Left lung (tissue), 10 donors: ENCODE data around the gene PKIG. TPM values are rescaled to one million over a fixed set of nuclear protein-coding genes. Genes with fewer than 3 reads are reported as not detected.

Source experiments
- ATAC-seq: fragments of 200-7000 bp; cut with Tn5 transposase; one replicate; pipeline ENCODE4 v1.9.1; 2020; ENCODE audit warnings: moderate library complexity
- DNase-seq, 4 donors: peaks; one replicate each; pipeline ENCODE4 v3.0.0-alpha.2; 2013 to 2020
- H3K27ac ChIP-seq, 2 donors: fragments of 200-600 bp; sonication (generic) in 1 of 2; one replicate each; pipeline versions ENCODE4 v1.5.0 to v1.8.0; 2020 to 2021
- H3K27me3 ChIP-seq, 2 donors: fragments of 200-600 bp; sonication (generic) in 1 of 2; one replicate each; pipeline versions ENCODE4 v1.5.0 to v1.8.0; 2020 to 2021
- H3K36me3 ChIP-seq, 2 donors: fragments of 200-600 bp; sonication (generic) in 1 of 2; one replicate each; pipeline versions ENCODE4 v1.5.0 to v1.8.0; 2020 to 2021
- H3K4me1 ChIP-seq, 2 donors: fragments of 200-600 bp; one replicate each; pipeline ENCODE4 v1.8.0; 2021
- H3K4me3 ChIP-seq, 2 donors: fragments of 200-600 bp; sonication (generic) in 1 of 2; one replicate each; pipeline versions ENCODE4 v1.5.0 to v1.8.0; 2020 to 2021; ENCODE audit warnings: mild to moderate bottlenecking in 1 of 2
- H3K9me3 ChIP-seq, 2 donors: fragments of 200-600 bp; sonication (generic) in 1 of 2; one replicate each; pipeline versions ENCODE4 v1.5.0 to v1.8.0; 2020 to 2021
- intact Hi-C, 2 donors: fragments of 100-400 bp; cut with DNase I; formaldehyde crosslinking; loops; one replicate each; pipeline versions ENCODE4 v1.11.2 to v1.14.2; 2022
- polyA plus RNA-seq, 6 donors: library from polyadenylated mRNA; unstranded; fragments of 120-200 nt; gene quantifications; one replicate each; pipeline ENCODE4 v1.2.1, GENCODE V29; 2013; ENCODE audit not compliant: insufficient read length in 6 of 6
- total RNA-seq, 2 donors: library from RNA; stranded (reverse); fragmentation: NEBNext Ultra II Directional; extraction: Animal tissue kit (Norgen Biotek cat#: 25700); gene quantifications; one replicate each; pipeline ENCODE4 v1.2.1, GENCODE V29; 2021
- TF ChIP-seq, protein P1 (sequence below), 2 donors: fragments of 200-600 bp; sonication (generic) in 1 of 2; IDR thresholded peaks; one replicate each; pipeline versions ENCODE4 v1.5.0 to v1.8.0; 2021; ENCODE audit warnings: antibody characterized with exemption in 2 of 2
- donor health status: DM: no; HTN: yes; CAD: no.
- donor health status: DM: no; HTN: no; CAD: no.

Gene PKIG
- total and polyA plus RNA-seq, 8 donors, result 40.1 to 67.7 (median 55.2) TPM

- no peaks in the 10 kb centered on the region for H3K27me3 ChIP-seq
These were observed 58.1 kb downstream of the PKIG start for GRCh38 chr20:44640522-44640921.

GRCh38 chr20:44641325-44641724 lies 58.9 kb downstream of the PKIG start:
- intact Hi-C loops, result no loop called here
- Histone ChIP-seq H3K27ac (no peak overlapping the region), H3K9me3 (no peaks in the 10 kb centered on the region), H3K4me3 (no peak overlapping the region), H3K27me3 (no peaks in the 10 kb centered on the region), H3K36me3 (no peaks in the 10 kb centered on the region), H3K4me1 (peaks cover 30 to 47% of the 10 kb centered on the region in 2 donors)
- DNase-seq (peak in 1 of 4 donors; percentile 34), ATAC-seq (no peak)
- TF ChIP-seq, protein P1, sequence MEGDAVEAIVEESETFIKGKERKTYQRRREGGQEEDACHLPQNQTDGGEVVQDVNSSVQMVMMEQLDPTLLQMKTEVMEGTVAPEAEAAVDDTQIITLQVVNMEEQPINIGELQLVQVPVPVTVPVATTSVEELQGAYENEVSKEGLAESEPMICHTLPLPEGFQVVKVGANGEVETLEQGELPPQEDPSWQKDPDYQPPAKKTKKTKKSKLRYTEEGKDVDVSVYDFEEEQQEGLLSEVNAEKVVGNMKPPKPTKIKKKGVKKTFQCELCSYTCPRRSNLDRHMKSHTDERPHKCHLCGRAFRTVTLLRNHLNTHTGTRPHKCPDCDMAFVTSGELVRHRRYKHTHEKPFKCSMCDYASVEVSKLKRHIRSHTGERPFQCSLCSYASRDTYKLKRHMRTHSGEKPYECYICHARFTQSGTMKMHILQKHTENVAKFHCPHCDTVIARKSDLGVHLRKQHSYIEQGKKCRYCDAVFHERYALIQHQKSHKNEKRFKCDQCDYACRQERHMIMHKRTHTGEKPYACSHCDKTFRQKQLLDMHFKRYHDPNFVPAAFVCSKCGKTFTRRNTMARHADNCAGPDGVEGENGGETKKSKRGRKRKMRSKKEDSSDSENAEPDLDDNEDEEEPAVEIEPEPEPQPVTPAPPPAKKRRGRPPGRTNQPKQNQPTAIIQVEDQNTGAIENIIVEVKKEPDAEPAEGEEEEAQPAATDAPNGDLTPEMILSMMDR (IDR thresholded peaks at IDR 0.05), result no peak

More at GRCh38 chr20:44640522-44640921, 58.1 kb downstream of the PKIG start:
- H3K36me3 ChIP-seq, result peaks cover 0 to 7% of the 10 kb centered on the region in 2 donors
- peaks cover 29 to 39% of the 10 kb centered on the region in 2 donors for H3K4me1 ChIP-seq
- DNase-seq, result no peak
- TF ChIP-seq, protein P1 (IDR thresholded peaks at IDR 0.05), result no peak
- intact Hi-C loops, result no loop called here
- no peak overlapping the region for H3K4me3 ChIP-seq
- no peaks in the 10 kb centered on the region for H3K9me3 ChIP-seq
- ATAC-seq, result no peak
- H3K27ac ChIP-seq, result no peak overlapping the region

GRCh38 chr20:44642203-44643153 lies 60.1 kb downstream of the PKIG start:
- DNase-seq (peak in 3 of 4 donors; percentile 62 to 78 (median 75)), ATAC-seq (peak; percentile 83)
- no peaks in the 10 kb centered on the region for H3K27me3 ChIP-seq
- H3K4me1 ChIP-seq, result peaks cover 33 to 58% of the 10 kb centered on the region in 2 donors
- H3K9me3 ChIP-seq, result no peaks in the 10 kb centered on the region
- intact Hi-C loops, result no loop called here
- TF ChIP-seq, protein P1 (IDR thresholded peaks at IDR 0.05), result no peak
- no peak overlapping the region for H3K4me3 ChIP-seq
- peak overlapping the region; percentile 73 to 80 for H3K27ac ChIP-seq
- no peaks in the 10 kb centered on the region for H3K36me3 ChIP-seq

- no peaks in the 10 kb centered on the region for H3K36me3 ChIP-seq
- TF ChIP-seq, protein P1 (IDR thresholded peaks at IDR 0.05), result no peak
- DNase-seq (no peak), ATAC-seq (no peak)
- no peaks in the 10 kb centered on the region for H3K9me3 ChIP-seq
- intact Hi-C loops, result no loop called here
- H3K27ac ChIP-seq, result peak overlapping the region; percentile 73 to 80
- H3K27me3 ChIP-seq, result no peaks in the 10 kb centered on the region
- H3K4me3 ChIP-seq, result no peak overlapping the region
- peaks cover 33 to 65% of the 10 kb centered on the region in 2 donors for H3K4me1 ChIP-seq
These were observed 60.8 kb downstream of the PKIG start for GRCh38 chr20:44643154-44643519.

GRCh38 chr20:44643596-44644229 lies 61.3 kb downstream of the PKIG start:
- Histone ChIP-seq H3K9me3 (no peaks in the 10 kb centered on the region), H3K4me1 (peaks cover 33 to 71% of the 10 kb centered on the region in 2 donors), H3K27ac (peak overlapping the region; percentile 73 to 80), H3K27me3 (no peaks in the 10 kb centered on the region), H3K36me3 (no peaks in the 10 kb centered on the region), H3K4me3 (no peak overlapping the region)
- DNase-seq (peak; percentile 18 to 86 (median 73)), ATAC-seq (peak; percentile 70)
- intact Hi-C loops, result no loop called here
- TF ChIP-seq, protein P1 (IDR thresholded peaks at IDR 0.05), result no peak
